ENCODE results near the gene CCDC92. TPM values are rescaled to one million over a fixed set of nuclear protein-coding genes. Genes with fewer than 3 reads are reported as not detected.

CCDC92 gene
- total RNA-seq, 1 experiment from 2014 or later: 6.1 TPM

Other genes with a start within 250 kb of the CCDC92 start
- gene DNAH10, start 210.5 kb downstream of the CCDC92 start, total RNA-seq (2014; rRNA removed; shearing (Covaris generic)): 0.03 TPM in 1 of 2 replicates, not detected in the other
- gene ZNF664, start 384 bp upstream of the CCDC92 start, total RNA-seq (2014; rRNA removed; shearing (Covaris generic)): 60.3 and 62.0 TPM in 2 replicates

All from H7 (cell line).